GM12873 (cell line): ENCODE measurements around the gene MPC2.

Experiments used
- TF ChIP-seq, protein P1 (sequence below): IDR thresholded peaks from 2 replicates; pipeline ENCODE4 v1.5.1; 2012; ENCODE audit warnings: low read depth, mild to moderate bottlenecking, moderate library complexity, low read length, control low read depth; ENCODE audit not compliant: insufficient read depth; ENCODE audit errors: missing control alignments

MPC2 gene

GRCh38 chr1:167943541-167943940 lies 6.7 kb upstream of the MPC2 start:
- TF ChIP-seq, protein P1, sequence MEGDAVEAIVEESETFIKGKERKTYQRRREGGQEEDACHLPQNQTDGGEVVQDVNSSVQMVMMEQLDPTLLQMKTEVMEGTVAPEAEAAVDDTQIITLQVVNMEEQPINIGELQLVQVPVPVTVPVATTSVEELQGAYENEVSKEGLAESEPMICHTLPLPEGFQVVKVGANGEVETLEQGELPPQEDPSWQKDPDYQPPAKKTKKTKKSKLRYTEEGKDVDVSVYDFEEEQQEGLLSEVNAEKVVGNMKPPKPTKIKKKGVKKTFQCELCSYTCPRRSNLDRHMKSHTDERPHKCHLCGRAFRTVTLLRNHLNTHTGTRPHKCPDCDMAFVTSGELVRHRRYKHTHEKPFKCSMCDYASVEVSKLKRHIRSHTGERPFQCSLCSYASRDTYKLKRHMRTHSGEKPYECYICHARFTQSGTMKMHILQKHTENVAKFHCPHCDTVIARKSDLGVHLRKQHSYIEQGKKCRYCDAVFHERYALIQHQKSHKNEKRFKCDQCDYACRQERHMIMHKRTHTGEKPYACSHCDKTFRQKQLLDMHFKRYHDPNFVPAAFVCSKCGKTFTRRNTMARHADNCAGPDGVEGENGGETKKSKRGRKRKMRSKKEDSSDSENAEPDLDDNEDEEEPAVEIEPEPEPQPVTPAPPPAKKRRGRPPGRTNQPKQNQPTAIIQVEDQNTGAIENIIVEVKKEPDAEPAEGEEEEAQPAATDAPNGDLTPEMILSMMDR, result no peak

DNA sequence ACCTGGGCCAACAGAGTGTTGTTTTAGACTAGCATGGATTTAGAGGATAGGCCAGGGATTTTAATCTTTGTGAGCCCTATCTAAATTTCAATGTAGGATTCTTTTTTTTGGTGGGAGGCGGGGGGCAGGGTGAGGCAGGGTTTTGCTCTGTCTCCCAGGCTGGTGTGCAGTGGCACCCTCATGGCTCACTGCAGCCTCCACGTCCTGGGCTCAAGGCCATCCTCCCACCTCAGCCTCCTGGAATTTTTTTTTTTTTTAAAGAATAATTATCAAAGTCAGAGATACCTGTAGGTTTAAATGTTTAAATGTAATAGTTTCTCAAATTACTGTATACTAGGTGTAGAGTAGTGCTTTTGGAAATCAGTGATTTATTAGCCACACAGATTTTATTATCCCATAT lies 3.4 kb upstream of the MPC2 start:
- TF ChIP-seq, protein P1, result no peak

DNA sequence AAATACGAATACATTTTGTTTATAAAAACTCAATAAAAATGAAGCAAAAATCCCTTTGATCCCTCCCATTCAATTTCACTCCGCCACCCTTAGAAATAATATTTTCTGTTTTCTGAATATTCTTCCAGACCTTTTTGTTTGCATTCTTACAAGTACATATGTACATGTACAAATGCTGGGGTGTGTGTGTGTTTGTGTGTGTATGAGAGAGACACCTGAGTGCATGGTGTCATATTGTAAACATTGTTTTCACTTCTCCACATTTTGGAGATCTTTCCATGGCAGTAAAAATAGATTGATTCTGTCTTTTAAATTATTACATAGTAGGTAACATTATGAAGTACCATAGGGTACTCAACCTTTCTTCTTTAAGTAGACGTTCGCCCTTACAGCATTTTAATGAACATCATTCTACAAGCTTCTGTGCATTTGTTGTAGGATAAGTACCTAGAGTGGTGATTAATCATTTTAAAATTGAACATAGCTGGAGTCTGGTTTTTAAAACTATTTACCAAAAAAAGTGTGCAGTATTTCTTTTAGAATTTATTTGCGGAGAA lies 1.3 kb upstream of the MPC2 start:
- TF ChIP-seq, protein P1, result no peak

DNA sequence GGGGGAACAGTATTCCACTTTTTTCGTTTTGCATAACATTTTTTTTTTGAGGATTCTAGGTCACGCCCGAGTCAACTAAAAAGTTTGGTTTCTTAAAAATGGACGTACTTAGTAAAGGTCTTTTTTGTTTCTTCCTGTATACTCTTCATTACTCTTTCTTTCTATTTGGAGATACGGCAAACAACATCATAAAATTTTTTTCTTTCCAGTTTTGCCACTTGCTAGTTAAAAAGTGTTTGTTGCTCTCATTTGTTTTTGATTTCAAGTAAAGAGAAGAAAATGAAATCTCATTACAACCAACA lies 788 bp upstream of the MPC2 start:
- TF ChIP-seq, protein P1, result no peak

DNA sequence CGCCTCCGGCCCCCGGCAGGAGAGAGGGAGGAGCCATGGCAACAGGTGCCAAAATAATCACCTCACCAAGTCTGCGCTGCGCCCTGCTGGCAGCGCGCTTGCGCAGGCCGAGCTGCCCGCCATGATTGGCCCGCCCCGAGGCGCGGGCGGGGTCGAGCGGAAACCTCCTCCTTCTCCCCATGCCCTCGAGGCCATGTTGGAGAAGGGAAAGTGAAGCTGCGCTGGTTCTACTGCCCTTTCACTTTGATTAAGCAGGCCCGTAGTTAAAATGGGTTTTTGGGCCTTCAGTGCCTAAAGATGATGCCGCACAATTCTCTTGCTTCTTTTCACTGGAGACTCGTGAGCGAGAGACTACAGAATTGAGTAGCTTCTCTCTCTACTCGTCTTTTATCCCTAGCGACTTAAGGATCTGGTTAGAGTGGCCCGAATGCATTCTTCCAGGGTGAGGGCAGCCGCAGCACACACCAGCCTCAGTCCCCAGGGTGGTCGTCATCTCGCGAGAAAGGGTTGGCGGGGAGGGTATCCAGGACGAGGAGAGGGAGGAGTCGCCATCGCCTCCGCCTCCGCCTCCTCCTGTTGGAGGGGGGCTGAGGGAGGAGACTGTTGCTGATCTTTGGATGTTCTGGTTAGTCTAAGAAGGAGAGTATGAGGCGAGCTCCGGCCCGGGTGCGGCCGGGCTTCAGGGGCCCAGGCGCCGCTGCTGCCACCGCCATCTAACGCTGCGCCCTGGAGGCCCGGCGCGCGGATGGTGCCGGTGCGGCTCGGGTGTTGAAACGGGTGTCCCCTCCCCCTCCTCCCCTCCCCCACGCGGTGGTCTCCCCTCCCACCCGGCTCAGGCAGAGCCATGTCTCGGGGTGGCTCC lies 573 bp downstream of the MPC2 start, which contains the start of gene DCAF6:
TSS of gene DCAF6 (plus strand) at position 616 of the 862 bp plus-strand sequence. CDS start at position 845, 229 bp downstream.
- TF ChIP-seq, protein P1, result no peak

DNA sequence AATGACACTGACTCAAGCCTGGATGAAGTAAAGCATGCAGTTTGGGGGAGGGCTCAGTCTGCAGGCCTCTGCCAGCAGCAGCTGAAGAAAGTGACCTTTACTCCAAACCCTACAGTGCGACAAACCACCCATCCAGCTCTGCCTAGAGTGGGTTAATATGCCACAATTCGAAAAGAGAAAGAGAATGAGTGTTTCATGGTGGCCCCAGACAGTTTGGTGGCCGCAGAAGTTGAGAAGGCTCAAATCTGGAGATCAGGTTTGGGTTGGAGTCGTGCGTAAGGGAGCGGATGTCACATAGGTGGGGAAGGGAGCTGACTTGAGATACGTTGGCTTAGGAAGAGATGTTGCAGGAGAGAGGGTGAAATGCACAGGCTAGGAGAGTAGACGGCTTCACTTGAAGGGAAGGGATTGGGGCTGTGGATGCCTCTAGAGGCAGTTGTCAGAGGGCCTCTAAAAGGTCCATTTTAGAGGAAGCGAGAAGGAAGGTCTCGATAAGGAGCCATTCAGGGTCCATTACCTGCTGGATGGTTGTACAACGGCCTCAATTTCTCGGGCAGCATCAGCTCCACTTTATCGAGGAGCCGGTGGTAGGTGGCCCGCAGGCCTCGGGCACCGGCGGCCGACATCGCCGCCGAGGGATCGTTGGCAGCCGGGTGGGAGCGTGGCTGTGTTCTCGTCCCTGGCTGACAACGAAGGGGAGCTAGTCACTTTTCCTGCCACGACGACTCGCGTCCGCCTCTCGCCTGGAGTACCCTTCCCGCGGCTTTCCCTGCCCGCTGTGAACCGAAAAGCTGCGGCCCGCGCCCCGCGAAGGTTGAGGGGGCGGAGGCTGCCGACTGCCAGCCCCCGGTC lies 1.4 kb downstream of the MPC2 start:
- TF ChIP-seq, protein P1, result no peak
